Measurements from ENCODE around the gene ZFAND2B.

ZFAND2B gene

GRCh38 chr2:219210196-219210885, 3.8 kb downstream of the ZFAND2B start:
- H3K27ac Mint-ChIP-seq: no peak overlapping the region
- peaks cover 28% of the 10 kb centered on the region for H3K4me1 Mint-ChIP-seq
- H3K4me3 Mint-ChIP-seq: peak overlapping the region in 2 of 3 experiments; percentile 23 to 28
- H3K9me3 Mint-ChIP-seq: no peaks in the 10 kb centered on the region
- H3K36me3 Mint-ChIP-seq (ENCODE audit: low read depth): peaks cover 44% of the 10 kb centered on the region
- H3K27me3 Mint-ChIP-seq (ENCODE audit: low read depth): no peaks in the 10 kb centered on the region
- no peak for TF ChIP-seq CTCF (IDR thresholded peaks at IDR 0.05; ENCODE audit: unreplicated experiment in 3 of 3)

- Mint-ChIP-seq H3K36me3 (ENCODE audit: low read depth) (peaks cover 44% of the 10 kb centered on the region), H3K27me3 (ENCODE audit: low read depth) (no peaks in the 10 kb centered on the region), H3K27ac (no peak overlapping the region), H3K4me1 (peaks cover 28% of the 10 kb centered on the region), H3K4me3 (peak overlapping the region in 1 of 3 experiments; percentile 64), H3K9me3 (no peaks in the 10 kb centered on the region)
- no peak for TF ChIP-seq CTCF (IDR thresholded peaks at IDR 0.05; ENCODE audit: unreplicated experiment in 3 of 3)
Measured at GRCh38 chr2:219210886-219211362, 4.3 kb downstream of the ZFAND2B start.

DNA sequence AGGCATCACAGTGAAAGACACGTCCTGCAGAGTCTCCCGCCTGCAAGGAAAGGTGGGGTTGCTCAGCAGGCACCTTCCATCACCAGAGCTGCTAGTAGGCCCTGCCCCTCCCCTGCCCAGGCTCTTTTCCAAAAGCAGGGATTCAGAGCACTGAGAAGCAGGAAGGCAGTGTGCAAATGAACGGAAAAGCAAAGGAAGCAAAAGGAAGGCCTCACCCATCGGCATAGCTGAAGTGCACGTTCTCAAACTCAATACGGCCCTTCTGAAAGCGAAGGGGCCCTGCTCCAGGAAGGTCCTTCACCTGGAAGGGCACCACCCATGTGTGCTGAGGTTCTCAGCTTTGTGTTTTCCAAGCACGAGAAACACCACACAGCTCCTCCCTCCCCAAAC, 6.4 kb downstream of the ZFAND2B start:
- no peak overlapping the region for H3K27ac Mint-ChIP-seq
- peaks cover 21% of the 10 kb centered on the region for H3K4me1 Mint-ChIP-seq
- H3K4me3 Mint-ChIP-seq: no peak overlapping the region
- H3K36me3 Mint-ChIP-seq (ENCODE audit: low read depth): peaks cover 44% of the 10 kb centered on the region
- no peaks in the 10 kb centered on the region for H3K9me3 Mint-ChIP-seq
- TF ChIP-seq CTCF (IDR thresholded peaks at IDR 0.05; ENCODE audit: unreplicated experiment in 3 of 3): no peak
- no peaks in the 10 kb centered on the region for H3K27me3 Mint-ChIP-seq (ENCODE audit: low read depth)

- Mint-ChIP-seq H3K27me3 (ENCODE audit: low read depth) (no peaks in the 10 kb centered on the region), H3K27ac (no peak overlapping the region), H3K9me3 (no peaks in the 10 kb centered on the region), H3K4me3 (no peak overlapping the region), H3K4me1 (peaks cover 17% of the 10 kb centered on the region), H3K36me3 (ENCODE audit: low read depth) (peaks cover 39% of the 10 kb centered on the region)
- TF ChIP-seq CTCF (IDR thresholded peaks at IDR 0.05; ENCODE audit: unreplicated experiment in 3 of 3): no peak
Measured at GRCh38 chr2:219213486-219214071, 7.0 kb downstream of the ZFAND2B start.

GRCh38 chr2:219214141-219214540, 7.6 kb downstream of the ZFAND2B start:
- H3K9me3 Mint-ChIP-seq: no peaks in the 10 kb centered on the region
- H3K36me3 Mint-ChIP-seq (ENCODE audit: low read depth): peaks cover 36% of the 10 kb centered on the region
- TF ChIP-seq CTCF (IDR thresholded peaks at IDR 0.05; ENCODE audit: unreplicated experiment in 3 of 3): no peak
- H3K4me3 Mint-ChIP-seq: no peak overlapping the region
- H3K27ac Mint-ChIP-seq: peak overlapping the region in 1 of 3 experiments; percentile 92
- no peaks in the 10 kb centered on the region for H3K27me3 Mint-ChIP-seq (ENCODE audit: low read depth)
- H3K4me1 Mint-ChIP-seq: peaks cover 21% of the 10 kb centered on the region
